D341Med (cell line): ENCODE results near the gene IL33.

Source experiments
- DNase-seq: peaks from one replicate; pipeline ENCODE4 v3.0.0; 2012; ENCODE audit warnings: low spot score

IL33 gene

GRCh38 chr9:6216951-6217350 lies 1.3 kb downstream of the IL33 start:
- DNase-seq = no peak

DNA sequence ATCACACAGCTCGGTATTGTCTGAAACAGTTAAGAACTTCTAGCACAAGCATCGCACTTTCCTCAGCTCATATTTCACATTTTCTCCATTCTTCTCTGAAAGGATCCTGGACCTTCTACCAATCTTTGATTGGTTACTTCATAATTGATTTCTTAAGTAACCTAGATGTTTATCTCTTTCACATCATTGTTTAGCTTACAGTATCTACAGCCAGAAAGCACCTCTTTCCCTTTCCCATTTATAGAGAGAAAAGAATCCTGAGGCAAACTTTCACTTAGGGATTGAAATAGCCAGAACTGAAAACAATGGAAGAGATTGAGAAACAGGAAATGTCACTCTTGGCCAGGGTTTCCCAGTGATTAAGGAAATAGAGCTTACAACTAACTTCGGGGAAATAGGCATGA lies 2.5 kb downstream of the IL33 start:
- no peak for DNase-seq

GRCh38 chr9:6219040-6219439 lies 3.4 kb downstream of the IL33 start:
- no peak for DNase-seq

DNA sequence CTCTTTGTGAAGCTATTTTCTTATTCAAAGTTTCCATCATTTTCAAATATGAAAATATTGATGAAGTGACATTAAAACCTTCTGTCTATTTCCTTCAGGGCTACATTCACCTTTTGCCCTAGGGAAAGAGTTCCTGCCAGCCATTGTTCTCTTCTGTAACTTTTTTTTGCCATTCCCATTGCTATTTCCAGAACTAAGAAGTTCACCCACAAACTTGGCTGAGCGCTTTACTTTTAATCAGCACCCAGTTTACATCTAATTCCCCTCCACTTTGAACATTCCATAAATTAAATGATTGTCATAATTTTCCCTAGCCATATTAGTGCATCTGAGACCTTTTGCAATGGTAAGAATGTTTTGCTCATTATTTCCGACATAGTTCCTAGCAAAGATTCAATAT lies 4.4 kb downstream of the IL33 start:
- DNase-seq = no peak

- DNase-seq = no peak
Observed at GRCh38 chr9:6224393-6225154, 9.0 kb downstream of the IL33 start.

- no peak for DNase-seq
Observed at GRCh38 chr9:6226696-6227095, 11.1 kb downstream of the IL33 start.

- DNase-seq = no peak
Observed at GRCh38 chr9:6229186-6229585, 13.6 kb downstream of the IL33 start.

DNA sequence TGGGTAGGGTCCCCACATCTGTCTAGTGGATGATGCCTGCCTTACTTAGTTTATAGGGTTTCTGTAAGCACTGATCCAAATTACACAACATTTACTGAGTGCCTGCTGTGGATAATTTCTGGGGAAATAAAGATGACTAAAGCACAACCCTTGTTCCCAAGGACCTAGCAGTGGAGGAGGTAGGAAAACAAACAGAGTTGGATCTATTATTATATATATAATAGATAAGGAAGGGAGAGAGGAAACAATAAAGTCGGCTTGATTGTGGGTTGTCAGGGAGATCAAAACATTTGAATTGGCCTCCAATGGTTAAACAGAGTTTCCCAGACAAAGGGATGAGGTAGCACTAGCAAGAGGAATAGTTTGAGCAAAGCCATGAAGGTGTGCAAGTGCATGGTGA lies 14.0 kb downstream of the IL33 start:
- DNase-seq = no peak

GRCh38 chr9:6230037-6230780 lies 14.6 kb downstream of the IL33 start:
- DNase-seq = no peak

DNA sequence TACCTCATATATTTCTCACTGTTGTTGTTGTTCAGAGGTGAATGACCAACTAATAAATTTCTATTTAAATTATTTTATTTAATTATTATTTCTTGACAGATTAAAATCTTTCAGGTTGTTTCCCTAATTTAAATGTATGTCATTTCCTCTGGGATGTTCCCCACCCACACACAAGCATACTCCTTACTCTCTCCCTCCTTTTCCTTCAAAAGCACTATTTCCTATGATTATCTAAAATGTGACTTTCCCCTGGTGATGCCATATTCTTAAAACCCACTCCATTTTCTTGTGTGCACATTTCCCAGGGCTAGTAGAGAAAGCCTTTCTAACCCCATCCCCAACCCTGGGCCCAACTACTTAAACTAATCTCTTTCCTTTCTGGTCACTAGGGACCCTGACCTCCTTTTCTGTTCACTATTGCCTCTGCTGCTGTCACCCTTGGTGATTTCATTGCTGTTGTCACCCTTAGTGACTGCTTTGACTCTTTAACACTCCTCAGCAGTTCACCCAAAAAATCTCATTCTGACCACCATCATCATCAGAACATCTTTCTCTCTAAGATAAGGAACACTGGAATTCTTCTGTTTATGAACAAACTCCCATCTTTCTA lies 16.8 kb downstream of the IL33 start:
- DNase-seq = no peak

DNA sequence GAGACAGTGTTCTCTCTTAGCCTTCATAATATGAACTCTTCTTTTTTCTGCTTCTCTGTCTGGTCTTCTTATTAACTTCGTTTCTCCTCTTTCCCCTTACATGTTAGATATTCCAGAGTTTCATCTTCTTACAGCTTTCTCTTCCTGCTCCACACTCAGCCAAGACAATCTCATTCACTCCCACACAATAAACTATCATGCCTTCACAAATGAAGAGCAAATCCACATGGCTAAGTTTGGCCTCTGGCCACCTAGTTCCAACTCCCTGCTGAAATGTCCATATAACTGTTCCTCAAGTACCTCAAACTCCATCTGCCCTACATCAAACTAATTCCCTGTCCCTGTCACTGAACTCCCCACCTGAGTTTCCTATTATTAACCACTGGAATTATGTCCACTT lies 18.4 kb downstream of the IL33 start:
- no peak for DNase-seq

- DNase-seq = no peak
Observed at GRCh38 chr9:6237267-6237666, 21.7 kb downstream of the IL33 start.

- no peak for DNase-seq
Observed at GRCh38 chr9:6239048-6239461, 23.4 kb downstream of the IL33 start.

GRCh38 chr9:6239694-6240093 lies 24.1 kb downstream of the IL33 start:
- DNase-seq = no peak

DNA sequence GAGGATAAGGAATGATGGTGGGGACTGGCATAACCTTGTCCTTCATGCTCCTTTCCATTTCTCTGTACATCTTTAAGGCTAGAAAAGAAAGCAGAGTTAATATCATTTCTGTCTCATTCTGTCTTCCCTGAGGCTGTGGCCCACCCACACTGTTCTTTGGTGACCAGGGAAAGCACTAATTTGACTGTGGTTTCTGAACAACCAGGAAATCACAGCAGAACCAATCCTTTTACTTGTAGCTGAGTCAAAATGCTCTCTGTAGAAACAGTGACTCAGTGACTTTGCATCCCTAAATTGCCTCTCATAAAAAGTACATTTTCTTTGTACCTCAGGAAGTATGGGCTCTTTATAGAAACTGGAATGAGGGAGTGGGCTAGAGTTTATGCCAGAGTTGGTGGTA lies 28.1 kb downstream of the IL33 start:
- no peak for DNase-seq

GRCh38 chr9:6247266-6247665 lies 31.7 kb downstream of the IL33 start:
- DNase-seq = no peak

- DNase-seq = no peak
Observed at GRCh38 chr9:6268826-6269397, 53.3 kb downstream of the IL33 start.

DNA sequence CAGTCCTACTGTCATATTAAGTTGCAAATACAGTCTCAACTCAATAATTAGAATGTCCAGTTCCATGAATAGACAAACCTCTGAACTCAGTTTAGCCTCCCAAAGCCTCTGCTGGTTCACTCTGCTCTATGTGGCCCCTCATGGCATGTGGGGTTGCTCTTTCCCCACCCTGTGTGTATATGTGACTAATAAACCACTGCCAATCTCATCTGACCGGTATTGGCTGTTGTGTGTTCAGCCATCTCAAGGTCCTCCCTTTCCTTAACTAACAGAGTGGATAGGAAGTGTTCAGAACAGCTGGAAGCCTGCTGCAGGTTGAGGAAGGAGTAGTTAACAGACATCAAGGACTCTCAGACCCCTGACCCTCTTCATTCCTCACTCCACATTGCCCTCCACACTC lies 55.3 kb downstream of the IL33 start:
- DNase-seq = no peak

DNA sequence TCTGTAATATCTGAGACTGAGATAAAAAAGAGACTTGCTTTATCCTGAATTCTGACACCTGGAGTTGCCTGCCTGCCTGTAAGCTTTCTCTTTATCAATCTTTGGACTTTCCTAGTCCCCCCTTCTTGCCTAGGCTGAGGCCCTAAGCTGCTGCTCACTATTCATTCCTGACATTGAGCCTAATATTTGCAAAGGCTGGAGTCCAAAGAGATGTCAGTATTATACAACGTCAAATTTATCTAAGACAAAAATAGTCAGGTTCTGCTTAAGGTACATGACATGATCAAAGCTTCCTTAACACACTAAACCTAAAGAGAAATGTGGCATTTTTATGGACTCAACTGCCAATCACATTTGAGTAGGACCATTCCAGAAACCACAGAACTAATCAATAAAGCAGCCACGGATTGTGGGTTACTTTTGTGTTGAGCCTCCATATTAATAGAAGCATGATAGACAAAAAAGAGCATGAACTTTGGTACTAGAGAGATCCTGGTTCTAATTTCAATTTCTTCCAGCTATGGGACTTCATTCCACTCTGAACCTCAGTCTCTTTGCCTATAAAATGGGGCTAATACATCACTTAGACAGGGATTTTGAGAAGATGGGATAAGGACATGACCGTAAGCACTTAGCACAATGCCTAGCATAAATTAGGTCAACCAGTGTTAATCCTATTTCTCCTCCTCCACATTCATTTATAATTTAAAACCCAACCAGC lies 56.1 kb downstream of the IL33 start:
- DNase-seq = no peak

DNA sequence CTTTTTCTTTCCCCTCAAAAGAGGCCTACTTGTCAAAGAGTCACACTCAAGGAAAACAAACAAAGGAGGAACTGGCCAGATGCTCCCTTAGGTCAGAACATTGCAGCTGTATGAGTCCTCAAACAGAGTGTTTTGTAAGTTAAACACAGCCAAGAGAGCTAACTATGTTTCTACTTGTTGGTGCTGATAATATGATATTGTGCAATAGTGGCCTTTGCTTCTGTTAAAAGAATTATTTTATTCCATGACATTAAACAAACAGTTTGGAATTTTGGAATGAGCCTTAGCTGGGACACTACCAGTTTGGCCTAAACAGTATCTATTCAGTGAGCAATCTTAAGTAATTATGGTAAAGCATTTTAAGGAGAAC lies 56.6 kb downstream of the IL33 start:
- no peak for DNase-seq

- no peak for DNase-seq
Observed at GRCh38 chr9:6277417-6277816, 61.8 kb downstream of the IL33 start.

- DNase-seq = no peak
Observed at GRCh38 chr9:6301858-6302257, 86.3 kb downstream of the IL33 start.
